GM12801 (cell line): ENCODE results near the gene SUPT20HL1.

Source experiments
- CTCF ChIP-seq: IDR thresholded peaks from one replicate; pipeline ENCODE4 v1.5.1; 2011; ENCODE audit warnings: control low read depth; ENCODE audit not compliant: insufficient read length; ENCODE audit errors: extremely low read depth

The SUPT20HL1 gene

GRCh38 chrX:24372021-24372763 lies 11.8 kb downstream of the SUPT20HL1 start:
- no peak for TF ChIP-seq CTCF

- TF ChIP-seq CTCF, result no peak
These were observed 15.2 kb downstream of the SUPT20HL1 start for GRCh38 chrX:24375600-24376131.

GRCh38 chrX:24376403-24376802 lies 16.0 kb downstream of the SUPT20HL1 start:
- no peak for TF ChIP-seq CTCF

- no peak for TF ChIP-seq CTCF
These were observed 16.8 kb downstream of the SUPT20HL1 start for GRCh38 chrX:24377195-24377594.

- TF ChIP-seq CTCF, result no peak
These were observed 17.6 kb downstream of the SUPT20HL1 start for GRCh38 chrX:24377911-24378468.

- TF ChIP-seq CTCF, result no peak
These were observed 18.3 kb downstream of the SUPT20HL1 start for GRCh38 chrX:24378706-24379105.

GRCh38 chrX:24380262-24381187 lies 20.1 kb downstream of the SUPT20HL1 start:
- TF ChIP-seq CTCF, result no peak
